Measurements from ENCODE around the gene RILPL1. TPM values are rescaled to one million over a fixed set of nuclear protein-coding genes. Genes with fewer than 3 reads are reported as not detected.
A peak's percentile ranks its signal among the peaks of the same experiment; 100 is the strongest.
"Not testable (repeated sequence)": the region's sequence is repeated elsewhere in the genome, so short reads cannot be mapped to it uniquely, and the experiment has no call there.

RILPL1 gene
- total and polyA plus RNA-seq, 8 donors: 2.7 to 42.3 (median 7.5) TPM

DNA sequence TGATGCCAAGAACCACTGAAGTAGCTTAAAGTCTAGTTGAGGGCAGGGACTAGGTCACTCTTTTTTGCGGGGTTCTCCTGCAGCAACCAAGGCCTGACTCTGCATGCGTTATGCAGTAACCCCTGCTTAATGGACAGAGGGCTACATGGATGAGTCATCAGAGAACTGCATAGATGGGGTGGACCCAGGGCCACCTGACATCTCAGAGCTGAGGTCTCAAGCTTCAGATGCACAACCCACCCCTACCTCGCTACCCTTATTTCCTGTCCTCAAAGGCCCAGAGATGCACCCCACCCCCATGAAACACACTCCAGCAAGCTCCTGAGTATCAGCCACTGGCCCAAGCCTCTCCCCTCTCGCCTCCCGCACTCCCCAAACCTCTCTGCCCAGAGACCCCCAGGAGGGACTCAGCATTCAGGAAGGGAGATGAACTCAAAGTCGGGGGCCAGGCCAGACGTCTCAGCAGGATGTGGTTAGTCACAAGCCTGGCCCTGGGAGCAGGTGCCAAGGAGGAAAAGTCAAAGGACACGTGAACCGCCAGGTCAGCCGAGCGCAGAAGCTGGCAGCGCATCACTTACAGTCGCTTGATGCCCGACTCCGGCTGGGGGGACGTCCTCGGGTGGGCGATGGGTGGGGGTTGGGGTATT lies 49.8 kb downstream of the RILPL1 start:
- no peaks in the 10 kb centered on the region for H3K27me3 ChIP-seq
- no peak overlapping the region for H3K4me3 ChIP-seq
- no peak overlapping the region for H3K27ac ChIP-seq
- no peak for DNase-seq
- peaks cover 0 to 4% (median 0%) of the 10 kb centered on the region in 4 donors for H3K4me1 ChIP-seq
- H3K9me3 ChIP-seq: no peaks in the 10 kb centered on the region
- H3K36me3 ChIP-seq: peaks cover 0 to 38% (median 19%) of the 10 kb centered on the region in 4 donors
- no peak for TF ChIP-seq POLR2AphosphoS5 (IDR thresholded peaks at IDR 0.05)
- TF ChIP-seq EP300 (IDR thresholded peaks at IDR 0.05): no peak
- TF ChIP-seq, protein P1, sequence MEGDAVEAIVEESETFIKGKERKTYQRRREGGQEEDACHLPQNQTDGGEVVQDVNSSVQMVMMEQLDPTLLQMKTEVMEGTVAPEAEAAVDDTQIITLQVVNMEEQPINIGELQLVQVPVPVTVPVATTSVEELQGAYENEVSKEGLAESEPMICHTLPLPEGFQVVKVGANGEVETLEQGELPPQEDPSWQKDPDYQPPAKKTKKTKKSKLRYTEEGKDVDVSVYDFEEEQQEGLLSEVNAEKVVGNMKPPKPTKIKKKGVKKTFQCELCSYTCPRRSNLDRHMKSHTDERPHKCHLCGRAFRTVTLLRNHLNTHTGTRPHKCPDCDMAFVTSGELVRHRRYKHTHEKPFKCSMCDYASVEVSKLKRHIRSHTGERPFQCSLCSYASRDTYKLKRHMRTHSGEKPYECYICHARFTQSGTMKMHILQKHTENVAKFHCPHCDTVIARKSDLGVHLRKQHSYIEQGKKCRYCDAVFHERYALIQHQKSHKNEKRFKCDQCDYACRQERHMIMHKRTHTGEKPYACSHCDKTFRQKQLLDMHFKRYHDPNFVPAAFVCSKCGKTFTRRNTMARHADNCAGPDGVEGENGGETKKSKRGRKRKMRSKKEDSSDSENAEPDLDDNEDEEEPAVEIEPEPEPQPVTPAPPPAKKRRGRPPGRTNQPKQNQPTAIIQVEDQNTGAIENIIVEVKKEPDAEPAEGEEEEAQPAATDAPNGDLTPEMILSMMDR (IDR thresholded peaks at IDR 0.05): no peak
- TF ChIP-seq POLR2A (IDR thresholded peaks at IDR 0.05): no peak
- intact Hi-C loops (cut with DNase I; ENCODE audit: low total_unique reads): no loop called here
- WGBS, 5 donors: 73 to 88% (median 79%) methylated on average over 18 of the region's 18 CpGs

DNA sequence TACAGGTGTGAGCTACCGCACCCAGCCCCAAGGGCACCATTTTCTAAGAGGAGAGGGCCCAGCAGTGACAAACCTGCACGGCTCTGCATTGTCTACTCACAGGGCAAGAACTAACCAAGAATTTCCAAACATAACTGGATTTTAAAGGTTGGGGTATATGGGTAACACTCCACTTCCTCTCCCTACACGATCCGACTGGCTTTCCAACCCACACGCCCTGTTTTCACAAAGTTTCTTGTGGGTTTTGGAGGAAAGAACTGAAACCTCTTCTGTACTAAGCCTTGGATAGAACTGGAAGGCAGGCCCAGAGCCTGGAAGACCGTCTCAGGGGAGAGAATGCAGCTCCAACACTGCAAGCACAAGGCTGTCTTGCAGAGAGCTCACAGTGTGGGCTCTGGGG lies 50.6 kb downstream of the RILPL1 start:
- Histone ChIP-seq H3K4me3 (no peak overlapping the region), H3K27me3 (no peaks in the 10 kb centered on the region), H3K9me3 (no peaks in the 10 kb centered on the region), H3K27ac (no peak overlapping the region), H3K36me3 (peaks cover 0 to 46% (median 26%) of the 10 kb centered on the region in 4 donors), H3K4me1 (peaks cover 0 to 4% (median 0%) of the 10 kb centered on the region in 4 donors)
- TF ChIP-seq, protein P1 (IDR thresholded peaks at IDR 0.05): no peak
- TF ChIP-seq POLR2A (IDR thresholded peaks at IDR 0.05) (no peak), POLR2AphosphoS5 (IDR thresholded peaks at IDR 0.05) (no peak), EP300 (IDR thresholded peaks at IDR 0.05) (no peak)
- 72 to 86% (median 81%) methylated on average over 6 of the region's 6 CpGs for WGBS, 5 donors
- DNase-seq: no peak
- intact Hi-C loops (cut with DNase I; ENCODE audit: low total_unique reads): no loop called here

DNA sequence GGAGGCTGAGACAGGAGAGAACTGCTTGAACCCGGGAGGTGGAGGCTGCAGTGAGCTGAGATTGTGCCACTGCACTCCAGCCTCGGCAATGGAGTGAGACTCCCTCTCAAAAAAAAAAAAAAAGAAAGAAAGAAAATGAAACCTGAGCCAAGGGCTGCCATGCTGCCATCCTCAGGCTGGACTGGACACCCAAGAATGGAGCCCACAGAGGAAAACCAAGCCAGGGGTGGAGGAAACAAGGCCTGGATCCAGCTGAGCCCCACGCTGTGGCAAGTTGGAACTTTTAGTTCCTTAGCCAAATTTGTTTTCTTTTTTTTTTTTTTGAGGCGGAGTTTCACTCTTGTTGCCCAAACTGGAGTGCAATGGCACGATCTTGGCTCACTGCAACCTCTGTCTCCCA lies 52.3 kb downstream of the RILPL1 start:
- WGBS, 5 donors: 87 to 94% (median 92%) methylated on average over 5 of the region's 5 CpGs
- intact Hi-C loops (cut with DNase I; ENCODE audit: low total_unique reads); H3K27me3 ChIP-seq; H3K9me3 ChIP-seq; H3K4me3 ChIP-seq; H3K4me1 ChIP-seq; H3K27ac ChIP-seq; DNase-seq: not testable (repeated sequence)
- peaks cover 0 to 59% (median 35%) of the 10 kb centered on the region in 4 donors for H3K36me3 ChIP-seq

DNA sequence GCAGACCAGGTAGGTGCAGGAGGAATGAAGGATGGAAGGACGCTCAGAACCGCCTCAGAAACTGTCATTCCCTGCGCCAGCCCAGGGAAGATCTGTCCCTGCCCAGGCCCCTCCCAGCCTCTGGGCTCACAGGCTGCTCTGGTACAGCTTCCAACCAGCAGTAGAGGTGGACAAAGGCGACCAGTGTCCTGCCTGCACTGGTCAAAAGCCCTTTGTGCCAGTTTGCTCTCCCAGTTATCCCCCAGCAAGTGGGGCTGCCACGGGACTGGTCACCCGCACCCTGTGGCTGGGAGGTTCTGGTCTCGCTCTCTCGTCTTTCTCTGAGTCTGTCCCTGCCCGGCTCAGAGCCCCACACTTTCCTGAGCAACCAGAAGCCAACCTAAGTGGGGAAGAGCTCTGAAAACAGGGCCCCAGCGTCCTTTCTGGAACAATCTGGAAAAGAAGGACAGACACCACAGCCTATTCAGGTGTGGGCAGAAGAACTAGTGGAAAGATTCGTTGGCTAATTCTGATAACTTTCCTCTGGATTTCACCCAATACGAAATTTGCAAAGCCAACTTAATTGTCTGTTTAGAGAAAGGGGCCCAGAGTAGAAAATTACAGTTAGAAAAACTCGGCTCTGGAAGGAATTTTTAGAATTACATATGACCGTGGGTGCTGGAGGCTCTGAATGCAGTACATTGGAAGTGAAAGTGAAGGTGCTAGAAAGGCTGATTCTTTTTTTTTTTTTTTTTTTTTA lies 53.9 kb downstream of the RILPL1 start:
- peaks cover 0 to 4% (median 0%) of the 10 kb centered on the region in 4 donors for H3K4me1 ChIP-seq
- H3K27ac ChIP-seq: peak overlapping the region in 3 of 5 donors; percentile 2 to 46 (median 20)
- H3K9me3 ChIP-seq: no peaks in the 10 kb centered on the region
- no peak for DNase-seq
- intact Hi-C loops (cut with DNase I; ENCODE audit: low total_unique reads): no loop called here
- peaks cover 0 to 71% (median 43%) of the 10 kb centered on the region in 4 donors for H3K36me3 ChIP-seq
- WGBS, 5 donors: 75 to 83% (median 80%) methylated on average over 14 of the region's 14 CpGs
- H3K4me3 ChIP-seq: peak overlapping the region in 1 of 4 donors; percentile 10
- no peaks in the 10 kb centered on the region for H3K27me3 ChIP-seq
- TF ChIP-seq POLR2A (IDR thresholded peaks at IDR 0.05): no peak
- no peak for TF ChIP-seq POLR2AphosphoS5 (IDR thresholded peaks at IDR 0.05)
- TF ChIP-seq EP300 (IDR thresholded peaks at IDR 0.05): no peak
- TF ChIP-seq, protein P1 (IDR thresholded peaks at IDR 0.05): no peak
